ENCODE measurements around the gene GATM.

Gene GATM

GRCh38 chr15:45394681-45395080 is 16.3 kb upstream of the GATM start:
- no peak for TF ChIP-seq CTCF (IDR thresholded peaks at IDR 0.05)

GRCh38 chr15:45393851-45394250 is 15.5 kb upstream of the GATM start:
- peak; percentile 40; the same call in 1 of the 2 replicates for TF ChIP-seq CTCF (IDR thresholded peaks at IDR 0.05)

- no peak for TF ChIP-seq CTCF (IDR thresholded peaks at IDR 0.05)
Observed at GRCh38 chr15:45392584-45392855, 14.2 kb upstream of the GATM start.

GRCh38 chr15:45391746-45392583 is 13.6 kb upstream of the GATM start:
- TF ChIP-seq CTCF (IDR thresholded peaks at IDR 0.05) = no peak

GRCh38 chr15:45389351-45389750 is 11.0 kb upstream of the GATM start:
- no peak for TF ChIP-seq CTCF (IDR thresholded peaks at IDR 0.05)

- TF ChIP-seq CTCF (IDR thresholded peaks at IDR 0.05) = no peak
Observed at GRCh38 chr15:45387380-45388007, 9.2 kb upstream of the GATM start.

- no peak for TF ChIP-seq CTCF (IDR thresholded peaks at IDR 0.05)
Observed at GRCh38 chr15:45386974-45387373, 8.6 kb upstream of the GATM start.
